Measurements from ENCODE around the gene GPANK1. TPM values are rescaled to one million over a fixed set of nuclear protein-coding genes. Genes with fewer than 3 reads are reported as not detected.
A peak's percentile ranks its signal among the peaks of the same experiment; 100 is the strongest.

GPANK1 gene
- total and polyA plus RNA-seq, 2 of the 13 experiments (the other 11 are each of a cell fraction or from before 2014, with no cell fraction given): 15.4 to 22.8 TPM

DNA sequence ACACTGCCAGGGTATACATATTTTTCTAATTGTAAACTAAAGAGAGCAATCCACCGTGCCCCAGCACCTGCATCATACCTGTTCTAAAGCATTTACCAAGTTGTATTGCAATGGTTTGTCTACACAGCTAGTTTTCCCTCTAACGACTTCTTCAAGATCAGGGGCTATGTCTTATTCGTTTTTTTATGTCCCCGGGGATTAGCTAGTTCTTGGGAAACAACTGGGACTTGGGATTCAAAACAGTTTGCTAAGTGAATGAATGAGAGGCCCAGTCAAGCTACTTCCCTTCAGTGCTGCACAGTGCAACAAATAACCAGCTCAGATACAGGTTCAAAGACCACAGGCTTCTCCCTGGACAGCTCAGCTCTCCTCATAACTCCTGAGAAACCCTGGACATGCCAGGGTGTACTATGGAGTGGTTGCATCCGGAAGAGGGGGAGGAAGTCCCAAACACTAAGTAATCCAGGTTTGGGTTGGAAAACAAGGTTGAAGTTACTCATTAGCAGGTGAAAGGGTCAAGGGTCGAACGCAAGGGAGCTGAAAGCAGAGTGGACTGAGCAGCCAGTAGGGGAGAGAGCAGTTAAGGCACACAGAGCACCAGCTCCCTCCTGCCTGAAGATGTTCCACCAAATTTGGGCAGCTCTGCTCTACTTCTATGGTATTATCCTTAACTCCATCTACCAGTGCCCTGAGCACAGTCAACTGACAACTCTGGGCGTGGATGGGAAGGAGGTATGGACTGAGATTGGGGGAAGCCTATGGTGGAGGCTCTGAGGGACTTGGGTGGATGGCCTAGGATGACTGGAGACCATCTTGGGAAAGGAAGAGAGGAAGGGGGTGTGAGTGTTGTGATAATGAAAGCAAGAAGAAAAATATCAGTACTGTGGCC lies 9.2 kb downstream of the GPANK1 start, which contains the start of gene APOM (continued):
- TF ChIP-seq, protein P1, sequence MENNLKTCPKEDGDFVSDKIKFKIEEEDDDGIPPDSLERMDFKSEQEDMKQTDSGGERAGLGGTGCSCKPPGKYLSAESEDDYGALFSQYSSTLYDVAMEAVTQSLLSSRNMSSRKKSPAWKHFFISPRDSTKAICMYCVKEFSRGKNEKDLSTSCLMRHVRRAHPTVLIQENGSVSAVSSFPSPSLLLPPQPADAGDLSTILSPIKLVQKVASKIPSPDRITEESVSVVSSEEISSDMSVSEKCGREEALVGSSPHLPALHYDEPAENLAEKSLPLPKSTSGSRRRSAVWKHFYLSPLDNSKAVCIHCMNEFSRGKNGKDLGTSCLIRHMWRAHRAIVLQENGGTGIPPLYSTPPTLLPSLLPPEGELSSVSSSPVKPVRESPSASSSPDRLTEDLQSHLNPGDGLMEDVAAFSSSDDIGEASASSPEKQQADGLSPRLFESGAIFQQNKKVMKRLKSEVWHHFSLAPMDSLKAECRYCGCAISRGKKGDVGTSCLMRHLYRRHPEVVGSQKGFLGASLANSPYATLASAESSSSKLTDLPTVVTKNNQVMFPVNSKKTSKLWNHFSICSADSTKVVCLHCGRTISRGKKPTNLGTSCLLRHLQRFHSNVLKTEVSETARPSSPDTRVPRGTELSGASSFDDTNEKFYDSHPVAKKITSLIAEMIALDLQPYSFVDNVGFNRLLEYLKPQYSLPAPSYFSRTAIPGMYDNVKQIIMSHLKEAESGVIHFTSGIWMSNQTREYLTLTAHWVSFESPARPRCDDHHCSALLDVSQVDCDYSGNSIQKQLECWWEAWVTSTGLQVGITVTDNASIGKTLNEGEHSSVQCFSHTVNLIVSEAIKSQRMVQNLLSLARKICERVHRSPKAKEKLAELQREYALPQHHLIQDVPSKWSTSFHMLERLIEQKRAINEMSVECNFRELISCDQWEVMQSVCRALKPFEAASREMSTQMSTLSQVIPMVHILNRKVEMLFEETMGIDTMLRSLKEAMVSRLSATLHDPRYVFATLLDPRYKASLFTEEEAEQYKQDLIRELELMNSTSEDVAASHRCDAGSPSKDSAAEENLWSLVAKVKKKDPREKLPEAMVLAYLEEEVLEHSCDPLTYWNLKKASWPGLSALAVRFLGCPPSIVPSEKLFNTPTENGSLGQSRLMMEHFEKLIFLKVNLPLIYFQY (CRISPR knock-in tag; IDR thresholded peaks at IDR 0.05; ENCODE audit: borderline replicate concordance): peak; percentile 79; the same call in 1 of the 2 replicates
- TF ChIP-seq ZNF883 (CRISPR knock-in tag; IDR thresholded peaks at IDR 0.05; ENCODE audit: not compliant biosample characterization): peak; percentile 90
- TF ChIP-seq RFX3 (CRISPR knock-in tag; IDR thresholded peaks at IDR 0.05): no peak
- TF ChIP-seq ZNF816 (CRISPR knock-in tag; IDR thresholded peaks at IDR 0.05; ENCODE audit: borderline replicate concordance): no peak; the same call in 1 of the 2 replicates
- TF ChIP-seq, protein P2, sequence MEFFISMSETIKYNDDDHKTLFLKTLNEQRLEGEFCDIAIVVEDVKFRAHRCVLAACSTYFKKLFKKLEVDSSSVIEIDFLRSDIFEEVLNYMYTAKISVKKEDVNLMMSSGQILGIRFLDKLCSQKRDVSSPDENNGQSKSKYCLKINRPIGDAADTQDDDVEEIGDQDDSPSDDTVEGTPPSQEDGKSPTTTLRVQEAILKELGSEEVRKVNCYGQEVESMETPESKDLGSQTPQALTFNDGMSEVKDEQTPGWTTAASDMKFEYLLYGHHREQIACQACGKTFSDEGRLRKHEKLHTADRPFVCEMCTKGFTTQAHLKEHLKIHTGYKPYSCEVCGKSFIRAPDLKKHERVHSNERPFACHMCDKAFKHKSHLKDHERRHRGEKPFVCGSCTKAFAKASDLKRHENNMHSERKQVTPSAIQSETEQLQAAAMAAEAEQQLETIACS (CRISPR knock-in tag; IDR thresholded peaks at IDR 0.05): peak; percentile 53; the same call in 1 of the 2 replicates
- TF ChIP-seq SAP130 (CRISPR knock-in tag; IDR thresholded peaks at IDR 0.05; ENCODE audit: low read depth): peak; percentile 99
- peak; percentile 84; the same call in 1 of the 2 replicates for TF ChIP-seq ZNF256 (CRISPR knock-in tag; conservative IDR thresholded peaks at IDR 0.05)
- TF ChIP-seq NR2F1 (CRISPR knock-in tag; IDR thresholded peaks at IDR 0.05): peak; percentile 96 to 97
- peak; percentile 88 for TF ChIP-seq CREM (IDR thresholded peaks at IDR 0.05)
- TF ChIP-seq CREM (CRISPR knock-in tag; IDR thresholded peaks at IDR 0.05): no peak
- TF ChIP-seq ZIK1 (CRISPR knock-in tag; IDR thresholded peaks at IDR 0.05; ENCODE audit: borderline replicate concordance, low read depth): peak; percentile 94; the same call in 1 of the 2 replicates
- TF ChIP-seq, protein P3, sequence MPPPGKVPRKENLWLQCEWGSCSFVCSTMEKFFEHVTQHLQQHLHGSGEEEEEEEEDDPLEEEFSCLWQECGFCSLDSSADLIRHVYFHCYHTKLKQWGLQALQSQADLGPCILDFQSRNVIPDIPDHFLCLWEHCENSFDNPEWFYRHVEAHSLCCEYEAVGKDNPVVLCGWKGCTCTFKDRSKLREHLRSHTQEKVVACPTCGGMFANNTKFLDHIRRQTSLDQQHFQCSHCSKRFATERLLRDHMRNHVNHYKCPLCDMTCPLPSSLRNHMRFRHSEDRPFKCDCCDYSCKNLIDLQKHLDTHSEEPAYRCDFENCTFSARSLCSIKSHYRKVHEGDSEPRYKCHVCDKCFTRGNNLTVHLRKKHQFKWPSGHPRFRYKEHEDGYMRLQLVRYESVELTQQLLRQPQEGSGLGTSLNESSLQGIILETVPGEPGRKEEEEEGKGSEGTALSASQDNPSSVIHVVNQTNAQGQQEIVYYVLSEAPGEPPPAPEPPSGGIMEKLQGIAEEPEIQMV (CRISPR knock-in tag; IDR thresholded peaks at IDR 0.05; ENCODE audit: low read depth): peak; percentile 78
- no peak for TF ChIP-seq SUZ12 (IDR thresholded peaks at IDR 0.05; ENCODE audit: low read depth, low read length)
- TF ChIP-seq, protein P4, sequence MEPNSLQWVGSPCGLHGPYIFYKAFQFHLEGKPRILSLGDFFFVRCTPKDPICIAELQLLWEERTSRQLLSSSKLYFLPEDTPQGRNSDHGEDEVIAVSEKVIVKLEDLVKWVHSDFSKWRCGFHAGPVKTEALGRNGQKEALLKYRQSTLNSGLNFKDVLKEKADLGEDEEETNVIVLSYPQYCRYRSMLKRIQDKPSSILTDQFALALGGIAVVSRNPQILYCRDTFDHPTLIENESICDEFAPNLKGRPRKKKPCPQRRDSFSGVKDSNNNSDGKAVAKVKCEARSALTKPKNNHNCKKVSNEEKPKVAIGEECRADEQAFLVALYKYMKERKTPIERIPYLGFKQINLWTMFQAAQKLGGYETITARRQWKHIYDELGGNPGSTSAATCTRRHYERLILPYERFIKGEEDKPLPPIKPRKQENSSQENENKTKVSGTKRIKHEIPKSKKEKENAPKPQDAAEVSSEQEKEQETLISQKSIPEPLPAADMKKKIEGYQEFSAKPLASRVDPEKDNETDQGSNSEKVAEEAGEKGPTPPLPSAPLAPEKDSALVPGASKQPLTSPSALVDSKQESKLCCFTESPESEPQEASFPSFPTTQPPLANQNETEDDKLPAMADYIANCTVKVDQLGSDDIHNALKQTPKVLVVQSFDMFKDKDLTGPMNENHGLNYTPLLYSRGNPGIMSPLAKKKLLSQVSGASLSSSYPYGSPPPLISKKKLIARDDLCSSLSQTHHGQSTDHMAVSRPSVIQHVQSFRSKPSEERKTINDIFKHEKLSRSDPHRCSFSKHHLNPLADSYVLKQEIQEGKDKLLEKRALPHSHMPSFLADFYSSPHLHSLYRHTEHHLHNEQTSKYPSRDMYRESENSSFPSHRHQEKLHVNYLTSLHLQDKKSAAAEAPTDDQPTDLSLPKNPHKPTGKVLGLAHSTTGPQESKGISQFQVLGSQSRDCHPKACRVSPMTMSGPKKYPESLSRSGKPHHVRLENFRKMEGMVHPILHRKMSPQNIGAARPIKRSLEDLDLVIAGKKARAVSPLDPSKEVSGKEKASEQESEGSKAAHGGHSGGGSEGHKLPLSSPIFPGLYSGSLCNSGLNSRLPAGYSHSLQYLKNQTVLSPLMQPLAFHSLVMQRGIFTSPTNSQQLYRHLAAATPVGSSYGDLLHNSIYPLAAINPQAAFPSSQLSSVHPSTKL (CRISPR knock-in tag; IDR thresholded peaks at IDR 0.05): peak; percentile 95
- TF ChIP-seq KLF13 (CRISPR knock-in tag; IDR thresholded peaks at IDR 0.05): no peak
- TF ChIP-seq TOPORS (CRISPR knock-in tag; IDR thresholded peaks at IDR 0.05): peak; percentile 78

Measured in HepG2 (cell line).